Activated T-helper 2 cell treated with anti-CD3 and anti-CD28 coated beads, Interferon-gamma antibody, Interleukin-2, Interleukin-4, amounts not matched to agents 10 μg/mL and 5 μg/mL and 100 μg/mL, durations not matched to agents 14 hours and 24 hours and 36 hours (primary cell): ENCODE data around the gene MED27. TPM values are rescaled to one million over a fixed set of nuclear protein-coding genes. Genes with fewer than 3 reads are reported as not detected.

Experiments used
- DNase-seq: peaks from one replicate; pipeline ENCODE4 v3.0.0; 2021; ENCODE audit warnings: low spot score
- H3K27ac Mint-ChIP-seq: one replicate; pipeline ENCODE4 v1.8.0; 2021; ENCODE audit warnings: mixed read lengths
- H3K27me3 Mint-ChIP-seq: one replicate; pipeline ENCODE4 v1.8.0; 2021; ENCODE audit warnings: low read depth, mixed read lengths
- H3K36me3 Mint-ChIP-seq: one replicate; pipeline ENCODE4 v1.8.0; 2021; ENCODE audit warnings: low read depth, mixed read lengths
- H3K4me1 Mint-ChIP-seq: one replicate; pipeline ENCODE4 v1.8.0; 2021; ENCODE audit warnings: low read depth, mixed read lengths
- H3K4me3 Mint-ChIP-seq: one replicate; pipeline ENCODE4 v1.8.0; 2021; ENCODE audit warnings: low read depth, mild to moderate bottlenecking, moderate library complexity, mixed read lengths
- H3K9me3 Mint-ChIP-seq: one replicate; pipeline ENCODE4 v1.8.0; 2021; ENCODE audit warnings: mixed read lengths
- intact Hi-C: fragments of 100-400 bp; cut with micrococcal nuclease; formaldehyde crosslinking; loops from one replicate; pipeline ENCODE4 v1.15.1; 2023
- total RNA-seq: library from RNA; stranded (reverse); gene quantifications from 2 replicates; pipeline ENCODE4 v1.2.3, GENCODE V29; 2022

MED27 gene
- total RNA-seq, 1 donor from 2014 or later = 37.2 TPM

DNA sequence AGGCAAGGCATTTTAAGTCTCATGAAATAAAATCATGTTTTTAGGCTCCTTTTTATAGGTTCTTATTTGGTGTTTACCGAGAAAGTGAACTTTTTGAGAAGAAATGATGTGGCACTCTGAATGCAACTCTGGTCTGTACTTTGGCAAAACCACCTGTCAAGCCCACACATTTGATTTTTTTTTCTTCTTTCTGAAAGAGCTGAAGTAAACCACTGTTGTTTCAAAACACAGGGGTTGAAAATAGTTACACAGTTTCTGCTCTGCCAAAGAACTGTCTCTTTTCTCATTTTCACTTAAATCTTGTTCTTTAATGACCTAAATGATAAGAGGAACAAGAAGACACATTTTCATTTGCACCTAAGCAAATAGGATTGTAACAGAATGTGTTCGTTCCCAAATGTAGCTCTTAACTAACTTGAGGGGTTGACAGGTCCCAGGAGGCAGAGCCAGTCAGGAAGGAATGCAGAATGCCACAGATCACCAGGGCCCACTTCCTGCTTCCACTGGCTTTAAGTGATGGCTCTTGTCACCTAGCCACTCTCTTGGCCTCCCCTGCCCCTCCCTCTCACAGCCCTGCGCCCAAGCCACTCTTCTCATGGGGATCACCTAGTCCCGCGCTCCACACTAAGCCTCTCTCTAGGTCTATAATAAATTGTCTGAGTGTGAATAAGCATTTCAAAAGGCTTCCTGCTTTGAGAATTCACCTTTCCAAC is 47.3 kb downstream of the MED27 start:
- no peak overlapping the region for H3K4me3 Mint-ChIP-seq
- no peak for DNase-seq
- H3K36me3 Mint-ChIP-seq = no peaks in the 10 kb centered on the region
- H3K27me3 Mint-ChIP-seq = no peaks in the 10 kb centered on the region
- no peaks in the 10 kb centered on the region for H3K9me3 Mint-ChIP-seq
- H3K27ac Mint-ChIP-seq = no peak overlapping the region
- intact Hi-C loops = no loop called here
- peaks cover 16% of the 10 kb centered on the region for H3K4me1 Mint-ChIP-seq

DNA sequence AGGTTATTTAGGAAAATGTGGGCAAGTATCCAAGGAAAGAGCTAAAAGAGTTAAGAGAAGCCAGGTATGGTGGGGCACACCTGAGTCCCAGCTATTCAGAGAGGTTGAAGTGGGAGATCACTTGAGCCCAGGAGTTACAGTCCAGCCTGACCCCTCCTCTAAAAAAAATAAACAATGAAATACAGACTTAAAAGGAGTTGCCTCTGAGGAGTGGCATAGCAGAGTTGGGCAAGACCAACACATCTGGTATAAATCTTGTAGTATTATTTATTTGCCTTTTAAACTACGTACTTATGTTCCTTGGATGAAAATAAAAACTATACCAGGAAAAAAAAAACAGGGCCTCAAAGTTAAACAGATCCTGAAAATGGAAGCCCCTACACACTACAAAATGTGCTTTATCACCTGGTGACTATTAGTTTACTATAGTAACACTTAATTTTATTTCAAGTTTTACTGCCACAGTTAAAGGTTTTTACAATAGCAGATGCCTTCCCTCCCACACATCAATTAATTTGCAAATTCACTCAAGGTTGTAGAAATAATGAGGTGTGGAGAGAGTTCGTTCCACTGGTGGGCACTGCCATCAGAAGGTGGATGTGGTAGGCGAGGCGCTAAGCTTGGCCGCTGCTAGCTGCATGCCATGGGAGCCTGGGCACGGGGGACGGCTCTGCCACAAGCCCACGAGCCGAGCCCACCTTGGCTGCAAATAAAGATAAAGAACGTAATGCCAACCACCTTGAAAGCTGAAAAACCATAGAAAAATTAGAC is 48.0 kb downstream of the MED27 start:
- Mint-ChIP-seq H3K9me3 (no peaks in the 10 kb centered on the region), H3K36me3 (no peaks in the 10 kb centered on the region), H3K4me1 (peaks cover 16% of the 10 kb centered on the region), H3K4me3 (no peak overlapping the region), H3K27ac (no peak overlapping the region), H3K27me3 (no peaks in the 10 kb centered on the region)
- DNase-seq = no peak
- intact Hi-C loops = no loop called here

DNA sequence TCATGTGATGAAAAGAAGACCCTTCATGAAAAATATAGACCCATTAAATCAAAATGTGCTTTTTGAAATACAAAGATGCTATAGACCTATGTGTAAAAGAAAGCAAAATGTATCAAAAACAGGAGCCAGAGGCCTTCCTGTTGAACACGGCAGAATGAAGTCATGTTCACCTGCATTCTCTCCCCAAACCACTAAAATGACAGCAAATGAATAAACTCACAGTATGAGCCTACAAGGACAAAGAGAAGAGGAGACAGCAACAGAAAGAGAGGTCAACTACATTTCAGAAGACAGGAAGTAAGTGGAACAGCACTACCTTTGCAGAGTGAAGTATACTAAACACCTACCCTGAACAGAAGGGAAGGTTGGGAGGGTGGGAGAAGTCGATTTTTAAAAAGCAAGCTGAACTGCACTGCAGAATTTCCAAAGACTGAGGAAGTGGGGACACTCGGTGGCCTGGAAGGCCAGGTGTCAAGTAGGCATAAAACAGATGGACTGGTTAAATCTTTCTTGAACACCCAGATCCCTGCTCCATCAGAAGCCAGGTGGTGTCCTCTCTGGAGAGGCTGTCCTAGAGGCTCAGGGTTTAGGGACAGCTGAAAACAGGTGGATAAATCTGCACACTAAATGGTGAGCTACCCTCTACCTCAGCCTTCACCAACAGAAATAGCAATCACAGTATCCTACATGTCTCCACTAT is 48.9 kb downstream of the MED27 start:
- no peak for DNase-seq
- H3K4me3 Mint-ChIP-seq = no peak overlapping the region
- no peaks in the 10 kb centered on the region for H3K27me3 Mint-ChIP-seq
- H3K27ac Mint-ChIP-seq = no peak overlapping the region
- intact Hi-C loops = no loop called here
- H3K9me3 Mint-ChIP-seq = no peaks in the 10 kb centered on the region
- peaks cover 16% of the 10 kb centered on the region for H3K4me1 Mint-ChIP-seq
- no peaks in the 10 kb centered on the region for H3K36me3 Mint-ChIP-seq

GRCh38 chr9:132027752-132028663 is 51.7 kb downstream of the MED27 start:
- H3K4me1 Mint-ChIP-seq = peaks cover 10% of the 10 kb centered on the region
- DNase-seq = no peak
- intact Hi-C loops = no loop called here
- no peak overlapping the region for H3K27ac Mint-ChIP-seq
- H3K9me3 Mint-ChIP-seq = no peaks in the 10 kb centered on the region
- H3K36me3 Mint-ChIP-seq = no peaks in the 10 kb centered on the region
- H3K27me3 Mint-ChIP-seq = no peaks in the 10 kb centered on the region
- no peak overlapping the region for H3K4me3 Mint-ChIP-seq

DNA sequence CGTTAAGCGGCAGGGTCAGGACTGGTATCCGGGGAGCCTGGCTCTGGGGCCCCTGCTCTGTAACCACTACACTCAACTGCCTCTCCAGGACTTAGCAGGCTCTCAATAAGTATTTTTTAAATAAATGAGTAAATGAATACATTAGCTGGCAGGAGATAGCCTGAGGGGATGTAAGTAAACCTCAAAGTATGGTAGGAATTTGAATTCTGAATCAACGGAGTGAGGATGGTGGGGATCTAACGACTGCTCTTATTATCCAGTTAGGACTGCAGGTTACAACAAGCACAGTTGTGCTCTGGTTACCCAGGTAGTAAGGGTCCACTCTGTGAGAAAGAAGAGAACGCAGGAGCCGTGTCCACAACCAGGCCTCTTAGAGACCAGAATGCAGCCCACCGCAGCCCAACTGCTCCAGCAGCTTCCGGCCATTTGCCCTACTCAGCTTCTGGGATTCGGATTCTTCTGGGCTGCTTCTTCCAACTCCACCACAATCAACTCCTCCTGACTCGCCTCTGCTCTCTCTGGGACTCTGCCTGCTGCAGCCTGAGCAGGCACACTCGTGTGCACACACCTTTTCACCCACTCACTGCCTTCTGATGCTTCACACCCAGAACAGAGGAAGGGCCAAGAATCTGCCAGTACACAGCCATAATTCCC is 52.6 kb downstream of the MED27 start:
- intact Hi-C loops = no loop called here
- H3K27me3 Mint-ChIP-seq = no peaks in the 10 kb centered on the region
- no peaks in the 10 kb centered on the region for H3K36me3 Mint-ChIP-seq
- H3K4me3 Mint-ChIP-seq = no peak overlapping the region
- no peak for DNase-seq
- H3K4me1 Mint-ChIP-seq = peaks cover 3% of the 10 kb centered on the region
- H3K9me3 Mint-ChIP-seq = no peaks in the 10 kb centered on the region
- no peak overlapping the region for H3K27ac Mint-ChIP-seq

DNA sequence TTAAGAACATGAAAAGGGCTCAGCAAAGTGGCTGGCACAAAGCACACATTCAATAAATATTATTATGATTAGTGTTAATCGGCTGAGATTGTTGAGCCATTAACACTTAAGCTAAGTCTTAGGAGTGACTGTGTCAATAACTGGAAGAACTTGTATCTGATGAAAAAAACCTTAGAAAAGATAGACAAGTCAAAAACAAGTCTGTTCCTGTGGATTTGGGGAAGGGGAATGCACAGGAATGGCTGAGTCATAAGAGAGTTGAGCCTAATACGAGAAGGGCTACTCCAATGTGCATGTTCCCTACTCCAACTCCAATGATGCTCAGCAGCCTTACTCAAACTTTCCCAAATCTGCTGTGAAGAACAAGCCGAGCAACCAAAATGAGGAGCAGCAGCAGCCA is 53.9 kb downstream of the MED27 start:
- Mint-ChIP-seq H3K4me1 (peaks cover 3% of the 10 kb centered on the region), H3K27ac (no peak overlapping the region), H3K27me3 (no peaks in the 10 kb centered on the region), H3K36me3 (no peaks in the 10 kb centered on the region), H3K9me3 (no peaks in the 10 kb centered on the region), H3K4me3 (no peak overlapping the region)
- intact Hi-C loops = no loop called here
- DNase-seq = no peak

GRCh38 chr9:132024589-132024988 is 55.1 kb downstream of the MED27 start:
- no peaks in the 10 kb centered on the region for H3K4me1 Mint-ChIP-seq
- H3K9me3 Mint-ChIP-seq = no peaks in the 10 kb centered on the region
- intact Hi-C loops = no loop called here
- no peaks in the 10 kb centered on the region for H3K27me3 Mint-ChIP-seq
- H3K36me3 Mint-ChIP-seq = no peaks in the 10 kb centered on the region
- no peak overlapping the region for H3K27ac Mint-ChIP-seq
- no peak overlapping the region for H3K4me3 Mint-ChIP-seq
- no peak for DNase-seq

DNA sequence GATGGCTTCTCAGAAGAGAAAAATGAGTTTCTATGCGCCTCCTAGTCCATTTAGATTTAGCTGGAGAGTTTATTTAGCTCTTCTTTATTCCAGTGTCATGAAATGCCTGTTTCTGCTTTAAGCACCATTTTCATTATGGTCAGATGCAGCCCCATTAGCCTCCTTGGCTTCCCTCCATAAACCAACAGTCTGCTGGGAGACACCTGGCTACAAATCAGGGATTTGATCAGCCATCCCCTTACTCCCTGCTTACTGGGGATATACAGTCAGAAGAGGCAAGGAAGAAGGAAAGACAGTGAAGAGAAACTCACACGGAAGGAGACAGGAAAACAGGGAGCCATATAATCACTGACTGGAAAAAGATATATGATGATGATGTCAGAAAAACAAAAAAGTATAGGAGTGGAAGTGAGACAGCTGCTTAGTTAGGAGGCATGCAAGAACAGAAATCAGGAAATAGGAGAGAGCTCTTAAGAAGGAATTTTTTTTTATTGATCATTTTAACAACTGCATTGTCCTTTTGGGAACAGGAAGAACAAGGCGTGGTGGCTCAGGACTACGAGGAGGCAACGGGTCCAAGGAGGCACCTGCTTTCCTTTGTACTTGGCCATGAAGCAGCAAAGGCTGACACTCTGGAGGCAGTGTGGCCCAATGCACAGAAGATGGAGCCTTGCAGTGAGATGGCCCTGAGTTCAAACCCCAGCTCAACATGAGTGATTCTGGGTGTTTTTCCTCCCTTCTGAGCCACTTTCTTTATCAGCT is 56.1 kb downstream of the MED27 start:
- Mint-ChIP-seq H3K36me3 (no peaks in the 10 kb centered on the region), H3K4me3 (no peak overlapping the region), H3K27ac (no peak overlapping the region), H3K9me3 (no peaks in the 10 kb centered on the region), H3K27me3 (no peaks in the 10 kb centered on the region), H3K4me1 (no peaks in the 10 kb centered on the region)
- intact Hi-C loops = no loop called here
- no peak for DNase-seq

DNA sequence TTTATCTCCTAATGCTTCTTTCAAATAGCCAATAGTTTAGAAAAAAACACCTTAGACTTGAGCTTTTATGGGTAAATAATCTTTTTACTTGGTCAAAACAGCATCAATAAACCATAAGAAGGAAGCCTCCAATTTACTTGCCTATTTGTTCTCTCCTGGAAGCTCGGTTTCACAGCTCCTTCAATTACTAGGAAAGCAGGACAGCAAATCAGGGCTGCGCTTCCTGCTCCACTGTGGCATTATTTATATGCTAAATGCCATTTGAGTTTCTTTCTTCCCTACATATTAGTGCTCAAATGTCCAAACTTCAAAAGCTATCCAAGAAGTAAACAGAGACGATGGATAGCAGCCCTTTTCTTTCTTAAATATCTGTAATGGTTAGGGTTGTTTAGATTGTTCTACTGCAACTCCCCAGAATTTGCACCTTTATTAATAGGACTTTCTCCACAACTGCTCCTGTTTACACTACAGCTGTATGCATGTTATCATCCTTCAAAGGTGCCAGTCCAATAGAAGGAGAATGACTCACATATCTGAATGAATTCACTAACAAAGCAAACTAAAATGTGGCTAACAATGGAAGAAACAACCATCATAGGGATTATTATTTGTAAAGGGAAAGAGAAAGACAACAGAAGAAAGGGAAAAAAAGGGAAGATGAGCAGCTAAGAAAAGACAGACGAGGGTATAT is 58.7 kb downstream of the MED27 start:
- DNase-seq = no peak
- no peaks in the 10 kb centered on the region for H3K27me3 Mint-ChIP-seq
- no peak overlapping the region for H3K4me3 Mint-ChIP-seq
- H3K4me1 Mint-ChIP-seq = no peaks in the 10 kb centered on the region
- H3K27ac Mint-ChIP-seq = no peak overlapping the region
- no peaks in the 10 kb centered on the region for H3K9me3 Mint-ChIP-seq
- H3K36me3 Mint-ChIP-seq = no peaks in the 10 kb centered on the region
- intact Hi-C loops = no loop called here

- Mint-ChIP-seq H3K36me3 (no peaks in the 10 kb centered on the region), H3K27me3 (no peaks in the 10 kb centered on the region), H3K4me3 (no peak overlapping the region), H3K4me1 (no peaks in the 10 kb centered on the region), H3K9me3 (no peaks in the 10 kb centered on the region), H3K27ac (no peak overlapping the region)
- intact Hi-C loops = no loop called here
- no peak for DNase-seq
Measured at GRCh38 chr9:132020272-132020671, 59.4 kb downstream of the MED27 start.

- no peaks in the 10 kb centered on the region for H3K9me3 Mint-ChIP-seq
- no peak overlapping the region for H3K27ac Mint-ChIP-seq
- H3K4me3 Mint-ChIP-seq = no peak overlapping the region
- intact Hi-C loops = no loop called here
- H3K27me3 Mint-ChIP-seq = no peaks in the 10 kb centered on the region
- H3K4me1 Mint-ChIP-seq = no peaks in the 10 kb centered on the region
- no peaks in the 10 kb centered on the region for H3K36me3 Mint-ChIP-seq
- DNase-seq = no peak
Measured at GRCh38 chr9:132019702-132020101, 60.0 kb downstream of the MED27 start.
